WTC11 (cell line): Measurements from ENCODE around the gene FANCD2OS.

Source experiments
- ARID4B ChIP-seq: sonication (generic); formaldehyde crosslinking; IDR thresholded peaks from 2 replicates; pipeline ENCODE4 v1.8.0; 2023; ENCODE audit warnings: missing genetic modification reagents, mild to moderate bottlenecking, borderline replicate concordance
- ESRRA ChIP-seq: sonication (generic); formaldehyde crosslinking; IDR thresholded peaks from 2 replicates; pipeline ENCODE4 v1.8.1; 2022; ENCODE audit warnings: mild to moderate bottlenecking, missing genetic modification reagents, borderline replicate concordance
- SP1 ChIP-seq: sonication (generic); formaldehyde crosslinking; conservative IDR thresholded peaks from 2 replicates; pipeline ENCODE4 v1.8.1; 2022; ENCODE audit warnings: missing genetic modification reagents
- TCF7 ChIP-seq: sonication (generic); formaldehyde crosslinking; IDR thresholded peaks from 2 replicates; pipeline ENCODE4 v1.8.0; 2022; ENCODE audit warnings: mild to moderate bottlenecking, low read depth, missing genetic modification reagents, moderate library complexity
- ZBTB21 ChIP-seq: sonication (generic); formaldehyde crosslinking; IDR thresholded peaks from 2 replicates; pipeline ENCODE4 v1.8.1; 2023; ENCODE audit warnings: mild to moderate bottlenecking, missing genetic modification reagents, borderline replicate concordance
- ZNF263 ChIP-seq: sonication (generic); formaldehyde crosslinking; IDR thresholded peaks from 2 replicates; pipeline ENCODE4 v1.8.1; 2022; ENCODE audit warnings: low read depth, mild to moderate bottlenecking, moderate library complexity, missing genetic modification reagents
- ZNF317 ChIP-seq: sonication (generic); formaldehyde crosslinking; IDR thresholded peaks from 2 replicates; pipeline ENCODE4 v1.8.1; 2023; ENCODE audit warnings: low read depth, mild to moderate bottlenecking, moderate library complexity, missing genetic modification reagents, borderline replicate concordance
- ZNF425 ChIP-seq: fragments of 250-450 bp; sonication (Bioruptor Pico); conservative IDR thresholded peaks from 2 replicates; pipeline ENCODE4 v1.9.0; 2021; ENCODE audit warnings: mild to moderate bottlenecking
- TF ChIP-seq, protein P1 (sequence below): sonication (generic); formaldehyde crosslinking; conservative IDR thresholded peaks from 2 replicates; pipeline ENCODE4 v1.8.1; 2022; ENCODE audit warnings: mild to moderate bottlenecking, missing genetic modification reagents
- TF ChIP-seq, protein P2 (sequence below): fragments of 200-600 bp; IDR thresholded peaks from 2 replicates; pipeline ENCODE4 v1.8.0; 2022; ENCODE audit warnings: antibody characterized with exemption
- TF ChIP-seq, protein P3 (sequence below): sonication (generic); formaldehyde crosslinking; IDR thresholded peaks from 2 replicates; pipeline ENCODE4 v1.8.1; 2023; ENCODE audit warnings: mild to moderate bottlenecking, moderate library complexity, missing genetic modification reagents

DNA sequence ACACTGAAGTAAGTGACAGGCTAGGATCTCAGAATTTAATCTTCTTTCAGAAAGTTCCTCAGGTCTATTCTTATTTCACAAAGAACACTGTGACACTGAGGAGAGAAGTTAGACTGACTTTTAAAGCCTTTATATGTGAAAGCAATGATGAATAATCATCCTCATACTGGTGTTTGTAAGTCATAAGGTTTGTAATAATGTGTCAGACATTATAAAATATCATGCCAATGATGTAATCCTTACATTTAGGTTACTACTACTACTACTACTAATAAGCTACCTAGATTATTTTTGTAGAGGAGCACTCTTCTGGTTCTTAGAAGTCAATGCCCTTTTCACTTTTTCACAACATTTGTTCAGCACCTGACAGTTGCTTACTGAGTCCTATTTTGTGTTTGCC lies 33.4 kb downstream of the FANCD2OS start:
- TF ChIP-seq, protein P1, sequence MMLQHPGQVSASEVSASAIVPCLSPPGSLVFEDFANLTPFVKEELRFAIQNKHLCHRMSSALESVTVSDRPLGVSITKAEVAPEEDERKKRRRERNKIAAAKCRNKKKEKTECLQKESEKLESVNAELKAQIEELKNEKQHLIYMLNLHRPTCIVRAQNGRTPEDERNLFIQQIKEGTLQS (CRISPR knock-in tag): no peak
- TF ChIP-seq, protein P2, sequence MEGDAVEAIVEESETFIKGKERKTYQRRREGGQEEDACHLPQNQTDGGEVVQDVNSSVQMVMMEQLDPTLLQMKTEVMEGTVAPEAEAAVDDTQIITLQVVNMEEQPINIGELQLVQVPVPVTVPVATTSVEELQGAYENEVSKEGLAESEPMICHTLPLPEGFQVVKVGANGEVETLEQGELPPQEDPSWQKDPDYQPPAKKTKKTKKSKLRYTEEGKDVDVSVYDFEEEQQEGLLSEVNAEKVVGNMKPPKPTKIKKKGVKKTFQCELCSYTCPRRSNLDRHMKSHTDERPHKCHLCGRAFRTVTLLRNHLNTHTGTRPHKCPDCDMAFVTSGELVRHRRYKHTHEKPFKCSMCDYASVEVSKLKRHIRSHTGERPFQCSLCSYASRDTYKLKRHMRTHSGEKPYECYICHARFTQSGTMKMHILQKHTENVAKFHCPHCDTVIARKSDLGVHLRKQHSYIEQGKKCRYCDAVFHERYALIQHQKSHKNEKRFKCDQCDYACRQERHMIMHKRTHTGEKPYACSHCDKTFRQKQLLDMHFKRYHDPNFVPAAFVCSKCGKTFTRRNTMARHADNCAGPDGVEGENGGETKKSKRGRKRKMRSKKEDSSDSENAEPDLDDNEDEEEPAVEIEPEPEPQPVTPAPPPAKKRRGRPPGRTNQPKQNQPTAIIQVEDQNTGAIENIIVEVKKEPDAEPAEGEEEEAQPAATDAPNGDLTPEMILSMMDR: no peak
- TF ChIP-seq ZBTB21 (CRISPR knock-in tag): no peak
- no peak for TF ChIP-seq ZNF425
- no peak for TF ChIP-seq SP1 (CRISPR knock-in tag)
- TF ChIP-seq ARID4B: no peak
- TF ChIP-seq TCF7: no peak
- TF ChIP-seq ZNF263 (CRISPR knock-in tag): no peak
- no peak for TF ChIP-seq ZNF317 (CRISPR knock-in tag)
- TF ChIP-seq ESRRA (CRISPR knock-in tag): no peak
- TF ChIP-seq, protein P3, sequence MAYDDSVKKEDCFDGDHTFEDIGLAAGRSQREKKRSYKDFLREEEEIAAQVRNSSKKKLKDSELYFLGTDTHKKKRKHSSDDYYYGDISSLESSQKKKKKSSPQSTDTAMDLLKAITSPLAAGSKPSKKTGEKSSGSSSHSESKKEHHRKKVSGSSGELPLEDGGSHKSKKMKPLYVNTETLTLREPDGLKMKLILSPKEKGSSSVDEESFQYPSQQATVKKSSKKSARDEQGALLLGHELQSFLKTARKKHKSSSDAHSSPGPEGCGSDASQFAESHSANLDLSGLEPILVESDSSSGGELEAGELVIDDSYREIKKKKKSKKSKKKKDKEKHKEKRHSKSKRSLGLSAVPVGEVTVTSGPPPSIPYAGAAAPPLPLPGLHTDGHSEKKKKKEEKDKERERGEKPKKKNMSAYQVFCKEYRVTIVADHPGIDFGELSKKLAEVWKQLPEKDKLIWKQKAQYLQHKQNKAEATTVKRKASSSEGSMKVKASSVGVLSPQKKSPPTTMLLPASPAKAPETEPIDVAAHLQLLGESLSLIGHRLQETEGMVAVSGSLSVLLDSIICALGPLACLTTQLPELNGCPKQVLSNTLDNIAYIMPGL: no peak
